Measurements from ENCODE around the gene MRPL38. TPM values are rescaled to one million over a fixed set of nuclear protein-coding genes. Genes with fewer than 3 reads are reported as not detected.

Gene MRPL38
- polyA plus RNA-seq, 2 of the 4 experiments (the other 2 are of a cell fraction) = 53.5 to 102 TPM

DNA sequence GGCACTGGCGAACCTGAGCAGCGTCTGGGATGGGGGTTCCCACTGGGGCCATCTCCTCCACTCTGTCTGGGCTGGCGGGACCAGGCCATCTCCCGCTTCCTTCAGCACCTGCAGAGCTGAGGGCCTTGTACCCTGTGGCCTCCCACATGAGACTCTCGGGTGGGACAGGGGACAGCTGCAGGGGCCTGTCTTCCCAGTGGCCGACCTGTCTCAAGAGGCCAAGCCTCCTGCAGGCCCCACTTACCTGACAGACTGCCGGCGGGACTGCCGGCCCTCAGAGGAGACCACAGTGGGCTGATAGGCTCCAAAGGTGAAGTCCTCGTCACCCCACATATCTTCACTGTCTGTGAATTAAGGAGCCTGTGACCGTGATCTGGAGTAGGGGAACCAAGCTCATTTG, 20.4 kb upstream of the MRPL38 start:
- no peak overlapping the region for H3K4me3 ChIP-seq
- H3K4me2 ChIP-seq = no peak overlapping the region
- ChIA-PET CTCF (interaction anchor here (0.8 to 6.3 kb wide), 10 partner anchors 8 to 85 kb away, joined by 3 to 37 read pairs (median 9); partner anchors contain the start of genes CDK3, FBF1 and MRPL38), POLR2A (interaction anchor here (1.1 to 1.4 kb wide), 2 partner anchors 20 to 54 kb away, joined by 3 to 4 read pairs; partner anchors contain the start of genes ACOX1, MRPL38 and TEN1)
- TF ChIP-seq HES2 (IDR thresholded peaks at IDR 0.05) = no peak
- 95% methylated on average over 5 of the region's 11 CpGs for WGBS (ENCODE audit: missing lambda C conversion rate)
- FAIRE-seq (no peak), DNase-seq (ENCODE audit: low read depth in 1 of 2, low spot score in 1 of 2) (no peak), ATAC-seq (no peak)
- H3K9me3 ChIP-seq = no peaks in the 10 kb centered on the region
- no peaks in the 10 kb centered on the region for H3K4me1 ChIP-seq
- H3K27ac ChIP-seq = no peak overlapping the region

DNA sequence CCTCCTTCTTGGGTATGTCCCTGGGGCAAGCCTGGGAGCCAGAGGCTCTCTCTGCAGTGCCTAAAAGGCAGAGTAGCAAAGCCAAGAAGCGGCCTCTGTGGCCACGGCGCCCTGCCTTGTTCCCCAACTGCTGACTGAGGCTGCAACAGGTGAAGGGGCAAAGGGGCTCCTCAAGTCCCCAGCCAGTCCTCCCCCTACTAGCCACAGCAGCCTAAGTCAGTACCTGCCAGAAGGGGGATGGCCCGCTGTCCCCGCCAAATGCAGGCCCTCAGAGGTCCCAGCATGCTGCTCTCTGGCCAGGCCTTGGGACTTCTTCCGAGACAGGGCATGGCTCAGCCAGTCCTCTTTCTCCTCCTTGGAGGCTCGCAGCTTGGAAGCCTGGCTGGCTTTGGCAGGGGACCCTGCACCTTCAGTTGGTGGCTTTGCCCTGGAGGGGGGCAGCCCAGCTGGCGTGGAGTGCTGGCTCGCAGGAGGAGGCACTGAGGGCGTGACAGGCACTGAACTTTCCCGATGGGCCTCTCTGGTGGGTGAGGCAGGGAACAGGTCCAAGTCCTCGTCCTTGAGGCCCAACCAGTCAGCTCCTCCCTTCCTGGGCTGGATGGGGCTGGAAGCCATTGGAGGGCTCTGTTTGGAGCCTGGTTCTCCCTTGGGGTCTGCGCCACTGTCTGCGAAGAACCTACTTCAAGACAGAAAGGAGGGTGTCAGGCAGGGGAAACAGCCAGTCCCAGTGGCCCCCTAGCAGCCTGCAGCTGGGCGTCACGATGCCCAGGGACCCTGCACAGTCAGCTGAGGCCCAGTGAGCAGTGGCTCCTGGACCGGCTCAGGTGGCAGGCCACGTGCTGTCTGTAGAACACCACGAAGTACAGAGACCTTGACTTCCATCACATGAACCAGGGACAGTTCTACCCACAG, 18.5 kb upstream of the MRPL38 start:
- POLR2A ChIA-PET = no interaction called here
- 91% methylated on average over 16 of the region's 19 CpGs for WGBS (ENCODE audit: missing lambda C conversion rate)

DNA sequence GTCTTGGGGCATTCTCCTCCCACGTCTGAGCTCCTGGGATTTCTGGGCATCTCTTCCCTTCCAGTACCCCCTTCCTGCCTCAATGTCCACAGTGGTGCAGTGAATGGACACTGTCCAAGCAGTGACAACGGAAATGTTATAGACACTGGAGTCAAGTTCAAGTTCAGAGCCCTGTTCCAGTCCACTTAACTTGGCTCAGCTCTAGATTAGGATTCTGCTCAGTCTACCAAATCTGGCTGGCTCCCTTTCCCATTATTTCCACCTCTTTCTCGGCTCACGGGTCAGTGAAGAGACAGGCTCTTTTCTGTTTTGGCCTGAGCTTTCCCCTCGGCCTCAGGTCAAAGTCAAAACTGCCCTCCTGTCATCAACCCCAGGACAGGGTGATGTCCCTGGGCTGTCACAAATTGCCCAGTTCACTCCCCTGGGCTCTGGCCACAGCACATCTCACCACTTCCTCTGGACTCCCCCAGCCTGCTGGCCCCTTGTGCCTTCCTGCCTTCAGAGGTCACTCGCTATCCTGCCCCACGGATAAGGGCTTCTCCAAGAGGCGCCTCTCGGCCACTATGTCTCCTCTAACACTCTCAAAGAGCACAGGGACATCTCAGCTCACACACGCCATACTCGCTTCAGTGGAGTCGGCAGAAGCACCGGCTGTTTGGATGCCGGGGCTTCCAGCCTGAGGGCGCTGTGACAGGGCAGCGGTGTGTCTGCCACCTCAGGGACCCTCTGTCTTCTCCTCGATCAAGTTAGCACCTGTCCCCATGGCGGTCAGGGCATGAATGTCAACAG, 17.7 kb upstream of the MRPL38 start:
- H3K4me1 ChIP-seq = no peaks in the 10 kb centered on the region
- TF ChIP-seq POLR2AphosphoS2 (conservative IDR thresholded peaks at IDR 0.05; ENCODE audit: low read length) = no peak
- TF ChIP-seq EHF (CRISPR knock-in tag; IDR thresholded peaks at IDR 0.05) = no peak
- no peak for TF ChIP-seq USF2 (IDR thresholded peaks at IDR 0.05)
- TF ChIP-seq CEBPB (IDR thresholded peaks at IDR 0.05) = no peak
- TF ChIP-seq, protein P1, sequence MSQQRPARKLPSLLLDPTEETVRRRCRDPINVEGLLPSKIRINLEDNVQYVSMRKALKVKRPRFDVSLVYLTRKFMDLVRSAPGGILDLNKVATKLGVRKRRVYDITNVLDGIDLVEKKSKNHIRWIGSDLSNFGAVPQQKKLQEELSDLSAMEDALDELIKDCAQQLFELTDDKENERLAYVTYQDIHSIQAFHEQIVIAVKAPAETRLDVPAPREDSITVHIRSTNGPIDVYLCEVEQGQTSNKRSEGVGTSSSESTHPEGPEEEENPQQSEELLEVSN (IDR thresholded peaks at IDR 0.05; ENCODE audit: borderline replicate concordance, low read depth) = no peak
- no peak for TF ChIP-seq MAX (IDR thresholded peaks at IDR 0.05)
- no peak for TF ChIP-seq HEYL (CRISPR knock-in tag; IDR thresholded peaks at IDR 0.05)
- no peak for TF ChIP-seq REST (IDR thresholded peaks at IDR 0.05)
- TF ChIP-seq JUN (IDR thresholded peaks at IDR 0.05) = no peak
- no peak for TF ChIP-seq GATA3 (IDR thresholded peaks at IDR 0.05; ENCODE audit: borderline replicate concordance)
- no peak for TF ChIP-seq FOXS1 (CRISPR knock-in tag; IDR thresholded peaks at IDR 0.05)
- TF ChIP-seq PBX3 (IDR thresholded peaks at IDR 0.05) = no peak
- TF ChIP-seq RCOR1 (IDR thresholded peaks at IDR 0.05; ENCODE audit: low read depth, low read length) = no peak
- FAIRE-seq (no peak), DNase-seq (ENCODE audit: low read depth in 1 of 2, low spot score in 1 of 2) (no peak), ATAC-seq (no peak)
- no peaks in the 10 kb centered on the region for H3K9me3 ChIP-seq
- WGBS (ENCODE audit: missing lambda C conversion rate) = 91% methylated on average over 18 of the region's 18 CpGs
- CTCF ChIA-PET = interaction anchor here (0.6 to 2.4 kb wide), 7 partner anchors 10 to 475 kb away, joined by 3 to 14 read pairs (median 3); partner anchors contain the start of gene MRPL38
- no peak overlapping the region for H3K4me2 ChIP-seq
- POLR2A ChIA-PET = interaction anchor here (0.6 kb wide), 1 partner anchor 141 kb away, joined by 3 read pairs; no protein-coding TSS in a partner anchor
- no peak overlapping the region for H3K27ac ChIP-seq
- H3K4me3 ChIP-seq = no peak overlapping the region

More for the DNA sequence above, 18.5 kb upstream of the MRPL38 start:
- ATAC-seq (no peak), DNase-seq (ENCODE audit: low read depth in 1 of 2, low spot score in 1 of 2) (no peak), FAIRE-seq (no peak)
- H3K4me3 ChIP-seq = no peak overlapping the region
- no peak overlapping the region for H3K4me2 ChIP-seq
- H3K27ac ChIP-seq = no peak overlapping the region
- TF ChIP-seq POLR2AphosphoS2 (conservative IDR thresholded peaks at IDR 0.05; ENCODE audit: low read length) (no peak), BHLHE40 (IDR thresholded peaks at IDR 0.05; ENCODE audit: low read depth, low read length) (no peak), NFE2L2 (conservative IDR thresholded peaks at IDR 0.05; ENCODE audit: low read length) (no peak), RFX5 (IDR thresholded peaks at IDR 0.05) (no peak), MAFK (IDR thresholded peaks at IDR 0.05; ENCODE audit: partially characterized antibody) (no peak), HOXB13 (CRISPR knock-in tag; IDR thresholded peaks at IDR 0.05; ENCODE audit: low read depth) (no peak), RARB (CRISPR knock-in tag; IDR thresholded peaks at IDR 0.05) (no peak), FOXS1 (CRISPR knock-in tag; IDR thresholded peaks at IDR 0.05) (no peak), CHD2 (IDR thresholded peaks at IDR 0.05; ENCODE audit: low read length, partially characterized antibody) (no peak), RNF2 (IDR thresholded peaks at IDR 0.05; ENCODE audit: borderline replicate concordance, low read depth) (no peak), ZSCAN20 (CRISPR knock-in tag; IDR thresholded peaks at IDR 0.05) (no peak), CBX2 (IDR thresholded peaks at IDR 0.05; ENCODE audit: borderline replicate concordance, low read depth) (no peak), HOXB5 (CRISPR knock-in tag; IDR thresholded peaks at IDR 0.05) (no peak)
- TF ChIP-seq, protein P1 (IDR thresholded peaks at IDR 0.05; ENCODE audit: borderline replicate concordance, low read depth) = no peak
- H3K9me3 ChIP-seq = no peaks in the 10 kb centered on the region
- CTCF ChIA-PET = interaction anchor here (0.5 to 2.4 kb wide), 7 partner anchors 13 to 126 kb away, joined by 3 to 14 read pairs (median 3); partner anchors contain the start of gene MRPL38
- H3K4me1 ChIP-seq = no peaks in the 10 kb centered on the region

Measured in A549 (cell line).